K562 (cell line): ENCODE measurements around the gene MYCT1.

Source experiments
- ATF3 ChIP-seq, 2 experiments: fragments of 450-650 bp in 1 of 2; sonication (generic) in 1 of 2; formaldehyde crosslinking in 1 of 2; IDR thresholded peaks in 1 of 2; conservative IDR thresholded peaks in 1 of 2; 2 replicates each; pipeline versions ENCODE4 v1.6.1 to v1.8.1; 2016 to 2023; ENCODE audit warnings: mild to moderate bottlenecking in 2 of 2, moderate library complexity in 2 of 2, inconsistent platforms in 1 of 2, missing genetic modification reagents in 1 of 2
- CTCF ChIP-seq, 3 experiments: IDR thresholded peaks in 2 of 3; conservative IDR thresholded peaks in 1 of 3; 2 replicates each; pipeline ENCODE4 v1.5.1; 2011 to 2012; ENCODE audit warnings: low read length in 3 of 3, mild to moderate bottlenecking in 3 of 3, control low read depth in 2 of 3, improper control_type of control experiment in 1 of 3, inconsistent platforms in 1 of 3, low read depth in 1 of 3, mixed read lengths in 1 of 3, moderate library complexity in 1 of 3; ENCODE audit not compliant: insufficient read depth in 2 of 3
- FOXO4 ChIP-seq: fragments of 450-650 bp; formaldehyde crosslinking; IDR thresholded peaks from 2 replicates; pipeline ENCODE4 v1.4.0; 2020; ENCODE audit warnings: mild to moderate bottlenecking, moderate library complexity
- HIVEP1 ChIP-seq: fragments of 250-450 bp; sonication (Bioruptor Pico); IDR thresholded peaks from 2 replicates; pipeline ENCODE4 v1.4.0; 2020; ENCODE audit warnings: mild to moderate bottlenecking
- HNRNPH1 ChIP-seq: fragments of 200-400 bp; formaldehyde crosslinking; optimal IDR thresholded peaks from 2 replicates; pipeline ENCODE3; 2017; ENCODE audit warnings: low read depth, mild to moderate bottlenecking, low read length, moderate library complexity
- JUN ChIP-seq, 2 experiments: sonication (generic) in 1 of 2; formaldehyde crosslinking in 1 of 2; IDR thresholded peaks; 2 replicates each; pipeline versions ENCODE4 v1.6.1 to v1.8.0; 2012 to 2022; ENCODE audit warnings: borderline replicate concordance in 2 of 2, mild to moderate bottlenecking in 2 of 2, improper control_type of control experiment in 1 of 2, low read depth in 1 of 2, low read length in 1 of 2, missing genetic modification reagents in 1 of 2
- KAT8 ChIP-seq: fragments of 450-650 bp; IDR thresholded peaks from 2 replicates; pipeline ENCODE4 v1.6.1; 2016; ENCODE audit warnings: low read depth, mild to moderate bottlenecking
- MCM5 ChIP-seq: fragments of 450-650 bp; IDR thresholded peaks from 2 replicates; pipeline ENCODE4 v1.6.1; 2016; ENCODE audit warnings: low read depth
- MLX ChIP-seq, 2 experiments: fragments of 450-650 bp in 1 of 2; sonication (generic) in 1 of 2; formaldehyde crosslinking; conservative IDR thresholded peaks; 2 replicates each; pipeline versions ENCODE4 v1.4.0 to v1.8.1; 2020 to 2022; ENCODE audit warnings: mild to moderate bottlenecking in 1 of 2, missing genetic modification reagents in 1 of 2
- PRPF4 ChIP-seq: fragments of 200-400 bp; formaldehyde crosslinking; IDR thresholded peaks from one replicate; pipeline ENCODE4 v1.6.1; 2017; ENCODE audit warnings: low read length, low read depth, mild to moderate bottlenecking; ENCODE audit not compliant: insufficient read depth, poor library complexity, severe bottlenecking
- ZBTB7A ChIP-seq: IDR thresholded peaks from 2 replicates; pipeline ENCODE4 v1.6.1; 2011; ENCODE audit warnings: low read depth, mild to moderate bottlenecking, low read length, moderate library complexity, borderline replicate concordance; ENCODE audit not compliant: control insufficient read depth

GRCh38 chr6:152736687-152737273 lies 39.1 kb downstream of the MYCT1 start:
- no peak for TF ChIP-seq CTCF (IDR thresholded peaks at IDR 0.05 in 2 of 3, conservative IDR thresholded peaks at IDR 0.05 in 1 of 3; ENCODE audit: insufficient read depth in 2 of 3, low read depth in 1 of 3, low read length in 3 of 3)
- TF ChIP-seq ZBTB7A, result no peak
- no peak for TF ChIP-seq HIVEP1 (CRISPR knock-in tag)
- no peak for TF ChIP-seq JUN (IDR thresholded peaks at IDR 0.05; ENCODE audit: borderline replicate concordance, low read depth, low read length)
- no peak for TF ChIP-seq JUN (CRISPR knock-in tag; IDR thresholded peaks at IDR 0.05; ENCODE audit: borderline replicate concordance)
- TF ChIP-seq KAT8, result no peak
- no peak for TF ChIP-seq PRPF4
- TF ChIP-seq ATF3 (IDR thresholded peaks at IDR 0.05), result no peak
- no peak for TF ChIP-seq ATF3 (CRISPR knock-in tag; conservative IDR thresholded peaks at IDR 0.05)
- no peak for TF ChIP-seq FOXO4 (CRISPR knock-in tag)
- no peak for TF ChIP-seq MCM5
- no peak for TF ChIP-seq HNRNPH1
- no peak for TF ChIP-seq MLX (CRISPR knock-in tag; conservative IDR thresholded peaks at IDR 0.05)
